Epithelial cell of proximal tubule (primary cell): ENCODE measurements around the gene EHMT2. TPM values are rescaled to one million over a fixed set of nuclear protein-coding genes. Genes with fewer than 3 reads are reported as not detected.
A peak's percentile ranks its signal among the peaks of the same experiment; 100 is the strongest.
"Not testable (repeated sequence)": the region's sequence is repeated elsewhere in the genome, so short reads cannot be mapped to it uniquely, and the experiment has no call there.

Experiments used
- DNase-seq: peaks from one replicate; pipeline ENCODE4 v3.0.0-alpha.2; 2011; ENCODE audit warnings: low read depth
- H3K4me3 ChIP-seq: 2 replicates; pipeline ENCODE4 v1.5.1; 2011; ENCODE audit warnings: low read depth, mild to moderate bottlenecking, low read length
- CTCF ChIP-seq: conservative IDR thresholded peaks from 2 replicates; pipeline ENCODE4 v1.5.1; 2012; ENCODE audit warnings: low read depth, mild to moderate bottlenecking, low read length
- total RNA-seq: library from RNA; depleted of rRNA; stranded (reverse); fragments of >200 nt; gene quantifications from 2 replicates; pipeline ENCODE4 v1.2.3, GENCODE V29; 2015

The EHMT2 gene
- total RNA-seq, 1 donor from 2014 or later: 44.0 TPM

GRCh38 chr6:31871046-31871659 is 26.3 kb downstream of the EHMT2 start:
- TF ChIP-seq CTCF: no peak
- DNase-seq: no peak
- no peak overlapping the region for H3K4me3 ChIP-seq

- TF ChIP-seq CTCF: peak; percentile 34
- no peak for DNase-seq
- H3K4me3 ChIP-seq: no peak overlapping the region
These were observed 27.0 kb downstream of the EHMT2 start for GRCh38 chr6:31870385-31870921.

GRCh38 chr6:31869343-31869742 is 28.2 kb downstream of the EHMT2 start:
- no peak for DNase-seq
- TF ChIP-seq CTCF: no peak
- H3K4me3 ChIP-seq: no peak overlapping the region

- not testable (repeated sequence) for DNase-seq, H3K4me3 ChIP-seq
These were observed 28.9 kb downstream of the EHMT2 start for GRCh38 chr6:31868658-31868971.

GRCh38 chr6:31865205-31866118 is 32.0 kb downstream of the EHMT2 start:
- H3K4me3 ChIP-seq: no peak overlapping the region
- no peak for TF ChIP-seq CTCF
- DNase-seq: peak; percentile 36

- no peak for TF ChIP-seq CTCF
- no peak for DNase-seq
- H3K4me3 ChIP-seq: no peak overlapping the region
These were observed 32.7 kb downstream of the EHMT2 start for GRCh38 chr6:31864818-31865204.

- DNase-seq: not testable (repeated sequence)
- peak overlapping the region; percentile 59 for H3K4me3 ChIP-seq
These were observed 33.4 kb downstream of the EHMT2 start for GRCh38 chr6:31864123-31864562.
